K562 (cell line): ENCODE measurements around the gene SLC17A8. TPM values are rescaled to one million over a fixed set of nuclear protein-coding genes. Genes with fewer than 3 reads are reported as not detected.

Source experiments
- ATAC-seq: fragments of 200-7000 bp; cut with Tn5 transposase; 3 replicates; pipeline ENCODE4 v1.9.1; 2020; ENCODE audit warnings: moderate library complexity
- BruUV-seq: library from RNA; stranded (reverse); fragments of 400-500 nt; replicated peaks from 2 replicates; lab custom pipeline; 2021; lab: Mats Ljungman, UMichigan
- CTCF ChIA-PET: fragments of 300-600 bp; formaldehyde crosslinking; extraction: SDS; loops from one replicate; lab custom pipeline; 2021; ENCODE audit warnings: low intra/inter-chr PET ratio; lab: Yijun Ruan, JAX
- POLR2A ChIA-PET: fragments of 300-600, 350-650 bp; sonication (Branson Sonifier 250); formaldehyde crosslinking; extraction: SDS; loops from one replicate; lab custom pipeline; 2021; ENCODE audit warnings: antibody characterized with exemption, inconsistent platforms; lab: Yijun Ruan, JAX
- DNase-seq, 4 experiments: peaks; one replicate each; pipeline versions ENCODE4 v3.0.0 to v3.0.0-alpha.2; 2011 to 2018; ENCODE audit warnings: low spot score in 3 of 4, mixed read lengths in 3 of 4; ENCODE audit errors: extremely low read depth in 1 of 4
- FAIRE-seq: peaks from 2 replicates; lab custom pipeline; 2011; peaks lifted over from hg19 to GRCh38; lab: Jason Lieb, UNC
- H2AFZ ChIP-seq: 2 replicates; pipeline ENCODE4 v1.6.0; 2011; ENCODE audit warnings: low read depth, low read length, control low read depth, inconsistent platforms
- H3K27ac ChIP-seq: fragments of 200-600 bp; 3 replicates; pipeline ENCODE4 v1.8.0; 2011; ENCODE audit warnings: low read depth, mild to moderate bottlenecking, control low read depth, inconsistent platforms, low read length, moderate library complexity, mixed read lengths; ENCODE audit errors: extremely low read depth
- H3K27me3 ChIP-seq, 2 experiments: fragments of 300-600 bp in 1 of 2; 2 replicates in 1 of 2; 3 replicates in 1 of 2; pipeline versions ENCODE4 v1.6.0 to v1.8.0; 2011; ENCODE audit warnings: inconsistent platforms in 2 of 2, low read length in 2 of 2, mild to moderate bottlenecking in 1 of 2, mixed read lengths in 1 of 2, moderate library complexity in 1 of 2; ENCODE audit not compliant: control insufficient read depth in 2 of 2, insufficient read depth in 2 of 2
- H3K36me3 ChIP-seq: fragments of 300-600 bp; 3 replicates; pipeline ENCODE4 v1.8.0; 2011; ENCODE audit warnings: mild to moderate bottlenecking, low read length, inconsistent platforms; ENCODE audit not compliant: control insufficient read depth, insufficient read depth
- H3K4me1 ChIP-seq, 2 experiments: fragments of 200-600 bp in 1 of 2; replicated peaks in 1 of 2; 2 replicates in 1 of 2; 3 replicates in 1 of 2; pipeline versions ENCODE4 v1.5.1 to v1.8.0; 2011; ENCODE audit warnings: inconsistent platforms in 2 of 2, low read length in 2 of 2, mild to moderate bottlenecking in 1 of 2, mixed read lengths in 1 of 2, moderate library complexity in 1 of 2; ENCODE audit not compliant: control insufficient read depth in 2 of 2, insufficient read depth in 2 of 2
- H3K4me2 ChIP-seq: 2 replicates; pipeline ENCODE4 v1.6.1; 2011; ENCODE audit warnings: low read length, control low read depth, inconsistent platforms, mixed read lengths; ENCODE audit not compliant: insufficient read depth
- H3K4me3 ChIP-seq: fragments of 200-600 bp; sonication (generic), shearing (Covaris generic); 2 replicates; pipeline ENCODE4 v1.5.1; 2016; ENCODE audit warnings: control low read depth, inconsistent platforms
- H3K79me2 ChIP-seq: fragments of 200-600 bp; 3 replicates; pipeline ENCODE4 v1.8.0; 2011; ENCODE audit warnings: low read length, inconsistent platforms; ENCODE audit not compliant: control insufficient read depth, insufficient read depth
- H3K9ac ChIP-seq, 2 experiments: 2 replicates each; pipeline versions ENCODE4 v1.6.0 to v1.6.1; 2011; ENCODE audit warnings: low read depth in 2 of 2, low read length in 2 of 2, control low read depth in 1 of 2, inconsistent platforms in 1 of 2, mild to moderate bottlenecking in 1 of 2, mixed read lengths in 1 of 2; ENCODE audit not compliant: insufficient read depth in 1 of 2
- H3K9me1 ChIP-seq: one replicate; pipeline ENCODE4 v1.6.0; 2011; ENCODE audit warnings: inconsistent platforms, mild to moderate bottlenecking, low read length, moderate library complexity; ENCODE audit not compliant: control insufficient read depth, insufficient read depth
- H3K9me3 ChIP-seq: replicated peaks from 2 replicates; pipeline ENCODE4 v1.5.1; 2011; ENCODE audit warnings: low read depth, low read length, inconsistent platforms; ENCODE audit not compliant: control insufficient read depth, insufficient read depth
- H4K20me1 ChIP-seq: replicated peaks from 2 replicates; pipeline ENCODE4 v1.6.1; 2011; ENCODE audit warnings: low read length, inconsistent platforms, mixed read lengths; ENCODE audit not compliant: control insufficient read depth, insufficient read depth
- NCOR1 ChIP-seq: fragments of 450-650 bp; IDR thresholded peaks from 2 replicates; pipeline ENCODE4 v1.6.1; 2016; ENCODE audit warnings: mild to moderate bottlenecking, moderate library complexity
- NR2C1 ChIP-seq, 2 experiments: fragments of 450-650 bp; IDR thresholded peaks; 2 replicates each; pipeline ENCODE4 v1.6.1; 2017; ENCODE audit warnings: mild to moderate bottlenecking in 2 of 2, antibody characterized with exemption in 1 of 2, inconsistent platforms in 1 of 2, missing compliant biosample characterization in 1 of 2, missing genetic modification characterization in 1 of 2
- RNF2 ChIP-seq: sonication (generic); IDR thresholded peaks from 2 replicates; pipeline ENCODE4 v1.6.1; 2016
- SMAD1 ChIP-seq: fragments of 150-350 bp; IDR thresholded peaks from 2 replicates; pipeline ENCODE4 v1.6.1; 2014; ENCODE audit warnings: low read length, low read depth; ENCODE audit not compliant: partially characterized antibody
- TBP ChIP-seq: optimal IDR thresholded peaks from 2 replicates; pipeline ENCODE3; 2011; ENCODE audit warnings: low read depth, low read length, improper control_type of control experiment
- TCF3 ChIP-seq: sonication (generic); formaldehyde crosslinking; IDR thresholded peaks from 2 replicates; pipeline ENCODE4 v1.4.0; 2020; ENCODE audit warnings: mild to moderate bottlenecking, missing genetic modification reagents
- ZBTB7A ChIP-seq: IDR thresholded peaks from 2 replicates; pipeline ENCODE4 v1.6.1; 2011; ENCODE audit warnings: low read depth, mild to moderate bottlenecking, low read length, moderate library complexity, borderline replicate concordance; ENCODE audit not compliant: control insufficient read depth
- ZKSCAN1 ChIP-seq: fragments of 150-350 bp; IDR thresholded peaks from 2 replicates; pipeline ENCODE4 v1.6.1; 2016; ENCODE audit warnings: low read depth, low read length
- ZNF263 ChIP-seq: sonication (generic); formaldehyde crosslinking; IDR thresholded peaks from 2 replicates; pipeline ENCODE4 v1.8.0; 2022; ENCODE audit warnings: mild to moderate bottlenecking, missing genetic modification reagents, borderline replicate concordance
- ZNF551 ChIP-seq: fragments of 250-450 bp; sonication (Bioruptor Pico); IDR thresholded peaks from 2 replicates; pipeline ENCODE4 v1.5.0; 2021; ENCODE audit warnings: mild to moderate bottlenecking, moderate library complexity
- ZNF785 ChIP-seq: fragments of 250-450 bp; sonication (Bioruptor Pico); IDR thresholded peaks from 2 replicates; pipeline ENCODE4 v1.4.0; 2020; ENCODE audit warnings: mild to moderate bottlenecking
- WGBS: fragments of 100-300 bp; shearing (Covaris generic); methylation state at CpG from one replicate; pipeline ENCODE4 v1.1.6; 2016; ENCODE audit warnings: low coverage, mixed read lengths; ENCODE audit not compliant: insufficient coverage; ENCODE audit errors: missing lambda C conversion rate; 5-methylcytosine and 5-hydroxymethylcytosine counted together
- in situ Hi-C: fragments of 300-500 bp; cut with MboI; formaldehyde crosslinking; loops from 4 replicates; pipeline ENCODE4 v1.15.0; 2018; ENCODE audit warnings: inconsistent platforms, mixed read lengths
- intact Hi-C: fragments of 100-400 bp; cut with micrococcal nuclease; formaldehyde crosslinking; loops from 2 replicates; pipeline ENCODE4 v1.14.2; 2022
- polyA plus RNA-seq, 8 experiments: library from polyadenylated mRNA; depleted of rRNA in 4 of 8; stranded (reverse) in 5 of 8; unstranded in 3 of 8; fragments of >200 nt; fragmentation: Nextera tagmentation in 2 of 8; fragmentation: Illumina TruSeq in 1 of 8; extraction: Ambion mirVana in 2 of 8; extraction: Trizol in 1 of 8; gene quantifications; 2 replicates each; pipeline versions ENCODE4 v1.2.1 to v1.2.3, GENCODE V29; 2011 to 2014; ENCODE audit warnings: inconsistent platforms in 1 of 8, missing spikeins in 1 of 8
- total RNA-seq, 7 experiments: library from RNA; depleted of rRNA in 6 of 7; stranded (reverse); fragments of >200 nt in 6 of 7; fragmentation: Illumina TruSeq in 2 of 7; extraction: Trizol in 2 of 7; gene quantifications; 2 replicates each; pipeline versions ENCODE4 v1.2.1 to v1.2.3, GENCODE V29; 2011 to 2021; ENCODE audit warnings: low replicate concordance in 1 of 7
- TF ChIP-seq, protein P1 (sequence below): fragments of 450-650 bp; formaldehyde crosslinking; IDR thresholded peaks from 2 replicates; pipeline ENCODE4 v1.4.0; 2022; ENCODE audit warnings: missing genetic modification characterization
- TF ChIP-seq, protein P2 (sequence below): sonication (generic); formaldehyde crosslinking; IDR thresholded peaks from 2 replicates; pipeline ENCODE4 v1.8.1; 2023; ENCODE audit warnings: mild to moderate bottlenecking, missing genetic modification reagents
- TF ChIP-seq, protein P3 (sequence below), 2 experiments: IDR thresholded peaks; 2 replicates each; pipeline ENCODE4 v1.6.1; 2012; ENCODE audit warnings: improper control_type of control experiment in 2 of 2, low read depth in 2 of 2, low read length in 2 of 2, borderline replicate concordance in 1 of 2

SLC17A8 gene
- total and polyA plus RNA-seq, 9 of the 15 experiments (the other 6 are each of a cell fraction or from before 2014, with no cell fraction given) = 0.03 TPM; not detected in 8

DNA sequence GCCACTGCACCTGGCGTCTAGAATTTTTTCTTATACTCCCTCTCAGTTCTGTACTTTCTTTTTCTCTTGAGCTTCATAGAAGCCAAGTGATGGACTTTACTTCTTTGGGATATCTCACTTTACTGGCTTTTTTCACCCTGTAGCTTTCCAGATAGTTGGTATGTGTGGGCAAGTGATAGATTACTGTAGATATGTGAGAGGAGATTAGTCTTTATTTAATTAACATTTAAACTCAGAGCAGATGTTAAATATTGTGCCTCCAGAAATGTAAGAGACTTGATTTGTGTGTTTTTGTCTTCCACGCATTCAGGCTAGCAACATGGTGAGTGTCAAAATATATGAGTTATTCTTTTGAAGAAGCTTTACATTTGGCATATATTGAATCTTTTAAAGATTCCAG is 39.5 kb upstream of the SLC17A8 start:
- FAIRE-seq = no peak

More for the DNA sequence above, 39.5 kb upstream of the SLC17A8 start:
- CTCF ChIA-PET = no interaction called here
- Histone ChIP-seq H3K4me1 (no peaks in the 10 kb centered on the region), H3K4me2 (no peak overlapping the region), H3K36me3 (peaks cover 62% of the 10 kb centered on the region), H2AFZ (no peak overlapping the region), H3K27ac (no peak overlapping the region), H4K20me1 (no peaks in the 10 kb centered on the region), H3K9me3 (no peaks in the 10 kb centered on the region), H3K79me2 (no peaks in the 10 kb centered on the region), H3K9ac (no peak overlapping the region), H3K9me1 (no peaks in the 10 kb centered on the region), H3K27me3 (no peaks in the 10 kb centered on the region), H3K4me3 (no peak overlapping the region)
- in situ Hi-C loops (no loop called here), intact Hi-C loops (no loop called here)
- no TSS peak for BruUV-seq
- POLR2A ChIA-PET = interaction anchor here (0.6 kb wide), 1 partner anchor 16 kb away, joined by 3 read pairs; no protein-coding TSS in a partner anchor
- no peak for ATAC-seq
- no peak for TF ChIP-seq ZNF263 (CRISPR knock-in tag)
- no peak for TF ChIP-seq ZNF551 (CRISPR knock-in tag)
- TF ChIP-seq TCF3 = no peak
- no peak for TF ChIP-seq ZNF785 (CRISPR knock-in tag)
- no peak for TF ChIP-seq TBP
- TF ChIP-seq, protein P1, sequence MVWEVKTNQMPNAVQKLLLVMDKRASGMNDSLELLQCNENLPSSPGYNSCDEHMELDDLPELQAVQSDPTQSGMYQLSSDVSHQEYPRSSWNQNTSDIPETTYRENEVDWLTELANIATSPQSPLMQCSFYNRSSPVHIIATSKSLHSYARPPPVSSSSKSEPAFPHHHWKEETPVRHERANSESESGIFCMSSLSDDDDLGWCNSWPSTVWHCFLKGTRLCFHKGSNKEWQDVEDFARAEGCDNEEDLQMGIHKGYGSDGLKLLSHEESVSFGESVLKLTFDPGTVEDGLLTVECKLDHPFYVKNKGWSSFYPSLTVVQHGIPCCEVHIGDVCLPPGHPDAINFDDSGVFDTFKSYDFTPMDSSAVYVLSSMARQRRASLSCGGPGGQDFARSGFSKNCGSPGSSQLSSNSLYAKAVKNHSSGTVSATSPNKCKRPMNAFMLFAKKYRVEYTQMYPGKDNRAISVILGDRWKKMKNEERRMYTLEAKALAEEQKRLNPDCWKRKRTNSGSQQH = no peak
- TF ChIP-seq NR2C1 (IDR thresholded peaks at IDR 0.05) = no peak
- no peak for TF ChIP-seq NR2C1 (tag; IDR thresholded peaks at IDR 0.05)
- TF ChIP-seq, protein P2, sequence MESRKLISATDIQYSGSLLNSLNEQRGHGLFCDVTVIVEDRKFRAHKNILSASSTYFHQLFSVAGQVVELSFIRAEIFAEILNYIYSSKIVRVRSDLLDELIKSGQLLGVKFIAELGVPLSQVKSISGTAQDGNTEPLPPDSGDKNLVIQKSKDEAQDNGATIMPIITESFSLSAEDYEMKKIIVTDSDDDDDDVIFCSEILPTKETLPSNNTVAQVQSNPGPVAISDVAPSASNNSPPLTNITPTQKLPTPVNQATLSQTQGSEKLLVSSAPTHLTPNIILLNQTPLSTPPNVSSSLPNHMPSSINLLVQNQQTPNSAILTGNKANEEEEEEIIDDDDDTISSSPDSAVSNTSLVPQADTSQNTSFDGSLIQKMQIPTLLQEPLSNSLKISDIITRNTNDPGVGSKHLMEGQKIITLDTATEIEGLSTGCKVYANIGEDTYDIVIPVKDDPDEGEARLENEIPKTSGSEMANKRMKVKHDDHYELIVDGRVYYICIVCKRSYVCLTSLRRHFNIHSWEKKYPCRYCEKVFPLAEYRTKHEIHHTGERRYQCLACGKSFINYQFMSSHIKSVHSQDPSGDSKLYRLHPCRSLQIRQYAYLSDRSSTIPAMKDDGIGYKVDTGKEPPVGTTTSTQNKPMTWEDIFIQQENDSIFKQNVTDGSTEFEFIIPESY (CRISPR knock-in tag) = no peak
- TF ChIP-seq ZKSCAN1 = no peak
- no peak for TF ChIP-seq RNF2
- TF ChIP-seq, protein P3, sequence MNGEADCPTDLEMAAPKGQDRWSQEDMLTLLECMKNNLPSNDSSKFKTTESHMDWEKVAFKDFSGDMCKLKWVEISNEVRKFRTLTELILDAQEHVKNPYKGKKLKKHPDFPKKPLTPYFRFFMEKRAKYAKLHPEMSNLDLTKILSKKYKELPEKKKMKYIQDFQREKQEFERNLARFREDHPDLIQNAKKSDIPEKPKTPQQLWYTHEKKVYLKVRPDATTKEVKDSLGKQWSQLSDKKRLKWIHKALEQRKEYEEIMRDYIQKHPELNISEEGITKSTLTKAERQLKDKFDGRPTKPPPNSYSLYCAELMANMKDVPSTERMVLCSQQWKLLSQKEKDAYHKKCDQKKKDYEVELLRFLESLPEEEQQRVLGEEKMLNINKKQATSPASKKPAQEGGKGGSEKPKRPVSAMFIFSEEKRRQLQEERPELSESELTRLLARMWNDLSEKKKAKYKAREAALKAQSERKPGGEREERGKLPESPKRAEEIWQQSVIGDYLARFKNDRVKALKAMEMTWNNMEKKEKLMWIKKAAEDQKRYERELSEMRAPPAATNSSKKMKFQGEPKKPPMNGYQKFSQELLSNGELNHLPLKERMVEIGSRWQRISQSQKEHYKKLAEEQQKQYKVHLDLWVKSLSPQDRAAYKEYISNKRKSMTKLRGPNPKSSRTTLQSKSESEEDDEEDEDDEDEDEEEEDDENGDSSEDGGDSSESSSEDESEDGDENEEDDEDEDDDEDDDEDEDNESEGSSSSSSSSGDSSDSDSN (IDR thresholded peaks at IDR 0.05; ENCODE audit: borderline replicate concordance in 1 of 2, low read depth in 2 of 2, low read length in 2 of 2) = no peak
- no peak for TF ChIP-seq ZBTB7A
- TF ChIP-seq NCOR1 = no peak
- no peak for TF ChIP-seq SMAD1
- DNase-seq = no peak
- WGBS = 100% methylated on average over 2 of the region's 2 CpGs
